KOPT-K1 (cell line): ENCODE results near the gene SPRR5.

Experiments used
- H3K27ac ChIP-seq: fragments of 200-600 bp; sonication (generic); 2 replicates; pipeline ENCODE4 v1.5.1; 2016; ENCODE audit warnings: antibody characterized with exemption, mild to moderate bottlenecking, low read depth, low read length; ENCODE audit not compliant: poor library complexity, severe bottlenecking
- H3K36me3 ChIP-seq: fragments of 200-600 bp; sonication (generic); 2 replicates; pipeline ENCODE4 v1.5.1; 2017; ENCODE audit warnings: antibody characterized with exemption, mild to moderate bottlenecking, low read length, moderate library complexity; ENCODE audit not compliant: insufficient read depth
- H3K9me3 ChIP-seq: fragments of 200-600 bp; sonication (generic); 2 replicates; pipeline ENCODE4 v1.5.1; 2017; ENCODE audit warnings: antibody characterized with exemption, low read length, mild to moderate bottlenecking; ENCODE audit not compliant: insufficient read depth, poor library complexity, severe bottlenecking

Gene SPRR5

GRCh38 chr1:152986578-152986977 lies 39.6 kb downstream of the SPRR5 start:
- Histone ChIP-seq H3K27ac (no peak overlapping the region), H3K36me3 (no peaks in the 10 kb centered on the region), H3K9me3 (no peaks in the 10 kb centered on the region)

- H3K27ac ChIP-seq: no peak overlapping the region
- H3K9me3 ChIP-seq: no peaks in the 10 kb centered on the region
- H3K36me3 ChIP-seq: no peaks in the 10 kb centered on the region
Observed at GRCh38 chr1:152993186-152993585, 46.2 kb downstream of the SPRR5 start.

- Histone ChIP-seq H3K36me3 (no peaks in the 10 kb centered on the region), H3K27ac (no peak overlapping the region)
Observed at GRCh38 chr1:152995842-152996241, 48.8 kb downstream of the SPRR5 start.

GRCh38 chr1:152996633-152997400 lies 49.8 kb downstream of the SPRR5 start:
- Histone ChIP-seq H3K36me3 (no peaks in the 10 kb centered on the region), H3K27ac (no peak overlapping the region), H3K9me3 (no peaks in the 10 kb centered on the region)

More at GRCh38 chr1:152995842-152996241, 48.8 kb downstream of the SPRR5 start:
- no peaks in the 10 kb centered on the region for H3K9me3 ChIP-seq

GRCh38 chr1:152997901-152998300 lies 50.9 kb downstream of the SPRR5 start:
- H3K9me3 ChIP-seq: no peaks in the 10 kb centered on the region
- H3K36me3 ChIP-seq: no peaks in the 10 kb centered on the region
- H3K27ac ChIP-seq: no peak overlapping the region

- H3K36me3 ChIP-seq: no peaks in the 10 kb centered on the region
- H3K27ac ChIP-seq: no peak overlapping the region
- H3K9me3 ChIP-seq: no peaks in the 10 kb centered on the region
Observed at GRCh38 chr1:152998476-152998875, 51.5 kb downstream of the SPRR5 start.
